NCI-H69 (cell line): ENCODE measurements around the gene PTGIS.
A peak's percentile ranks its signal among the peaks of the same experiment; 100 is the strongest.
"Not testable (repeated sequence)": the region's sequence is repeated elsewhere in the genome, so short reads cannot be mapped to it uniquely, and the experiment has no call there.

Experiments
- DNase-seq: peaks from one replicate; lab custom pipeline; 2025; lab: John Stamatoyannopoulos, UW

PTGIS gene

GRCh38 chr20:49579874-49580812 lies 12.2 kb upstream of the PTGIS start:
- DNase-seq = no peak

GRCh38 chr20:49579195-49579594 lies 11.3 kb upstream of the PTGIS start:
- no peak for DNase-seq

- no peak for DNase-seq
Observed at GRCh38 chr20:49578436-49578835, 10.5 kb upstream of the PTGIS start.

GRCh38 chr20:49575551-49576060 lies 7.7 kb upstream of the PTGIS start:
- DNase-seq = peak; percentile 50

GRCh38 chr20:49573900-49574416 lies 6.0 kb upstream of the PTGIS start:
- no peak for DNase-seq

GRCh38 chr20:49572857-49573256 lies 4.9 kb upstream of the PTGIS start:
- no peak for DNase-seq

GRCh38 chr20:49571553-49571835 lies 3.6 kb upstream of the PTGIS start:
- DNase-seq = no peak

- no peak for DNase-seq
Observed at GRCh38 chr20:49570828-49571552, 3.1 kb upstream of the PTGIS start.

GRCh38 chr20:49570161-49570827 lies 2.4 kb upstream of the PTGIS start:
- no peak for DNase-seq

GRCh38 chr20:49569411-49570115 lies 1.6 kb upstream of the PTGIS start:
- no peak for DNase-seq

- no peak for DNase-seq
Observed at GRCh38 chr20:49568278-49569151, 578 bp upstream of the PTGIS start.

GRCh38 chr20:49566401-49567364 lies 1.3 kb downstream of the PTGIS start:
- no peak for DNase-seq

GRCh38 chr20:49564991-49565390 lies 2.9 kb downstream of the PTGIS start:
- DNase-seq = not testable (repeated sequence)

GRCh38 chr20:49563015-49563980 lies 4.6 kb downstream of the PTGIS start:
- no peak for DNase-seq

GRCh38 chr20:49562311-49563014 lies 5.5 kb downstream of the PTGIS start:
- no peak for DNase-seq

GRCh38 chr20:49561806-49562205 lies 6.1 kb downstream of the PTGIS start:
- DNase-seq = no peak

GRCh38 chr20:49561256-49561655 lies 6.7 kb downstream of the PTGIS start:
- DNase-seq = no peak

GRCh38 chr20:49560646-49561045 lies 7.3 kb downstream of the PTGIS start:
- DNase-seq = no peak
